ENCODE results near the gene FLT1.

DNA sequence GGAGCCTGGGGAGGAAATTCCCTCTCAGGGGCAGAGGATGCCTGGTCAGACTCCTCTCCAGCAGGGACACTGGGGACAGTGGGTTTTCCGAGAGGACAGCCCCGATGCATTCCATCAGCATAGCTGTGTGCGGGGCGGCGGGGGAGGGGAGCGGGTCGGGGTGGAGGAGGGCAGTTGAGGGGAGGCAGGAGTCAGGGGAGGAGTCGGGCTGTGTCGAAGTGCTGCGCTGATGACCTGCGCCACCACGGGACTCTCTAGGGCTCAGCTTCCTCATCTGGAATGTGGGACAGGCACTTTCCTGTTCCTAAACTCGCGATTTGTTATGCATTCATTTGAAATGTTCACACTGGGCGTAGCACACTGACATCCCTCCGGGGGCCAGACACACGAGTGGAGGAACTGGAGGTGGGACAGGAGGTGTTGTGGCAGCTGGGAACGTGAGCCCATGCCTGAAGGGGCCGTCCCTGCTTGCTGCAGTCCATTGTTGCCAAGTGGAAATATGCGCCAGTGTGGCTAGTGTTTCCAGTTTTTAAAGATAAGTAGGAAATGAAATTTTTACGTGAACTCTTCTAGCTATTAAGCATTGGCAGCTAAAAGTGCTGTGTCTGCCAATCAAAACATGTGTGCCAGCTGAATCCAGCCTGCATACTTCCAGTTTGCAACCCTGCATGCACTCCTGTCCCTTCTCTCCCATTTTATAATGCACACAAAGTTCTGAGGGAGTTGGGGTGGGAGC, 43.3 kb downstream of the FLT1 start:
- TF ChIP-seq GATA3 (IDR thresholded peaks at IDR 0.05; ENCODE audit: low read depth, low read length), result no peak
- TF ChIP-seq GATA2 (IDR thresholded peaks at IDR 0.05; ENCODE audit: low read depth, low read length), result no peak

Data from SH-SY5Y (cell line).